Activated T-cell treated with anti-CD3 and anti-CD28 coated beads, Interleukin-2, amount 50 U/mL, for 4 hours (primary cell): ENCODE results near the gene ITPA. TPM values are rescaled to one million over a fixed set of nuclear protein-coding genes. Genes with fewer than 3 reads are reported as not detected.

Source experiments
- ATAC-seq, 2 donors: fragments of 200-7000 bp; cut with Tn5 transposase; one replicate each; pipeline ENCODE4 v1.10.0; 2021
- DNase-seq: peaks from one replicate; pipeline ENCODE4 v3.0.0-alpha.2; 2020
- H3K27me3 Mint-ChIP-seq: one replicate; pipeline ENCODE4 v1.8.0; 2021; ENCODE audit warnings: low read depth, mixed read lengths
- H3K36me3 Mint-ChIP-seq: one replicate; pipeline ENCODE4 v1.8.0; 2022; ENCODE audit warnings: mixed read lengths; ENCODE audit not compliant: insufficient read depth
- H3K4me1 Mint-ChIP-seq: one replicate; pipeline ENCODE4 v1.8.0; 2021; ENCODE audit warnings: low read depth, mixed read lengths
- H3K4me3 Mint-ChIP-seq: one replicate; pipeline ENCODE4 v1.8.0; 2021; ENCODE audit warnings: mild to moderate bottlenecking, moderate library complexity, mixed read lengths
- H3K9me3 Mint-ChIP-seq: one replicate; pipeline ENCODE4 v1.8.0; 2021; ENCODE audit warnings: mixed read lengths
- total RNA-seq, 3 donors: library from RNA; stranded (reverse); gene quantifications; one replicate each; pipeline ENCODE4 v1.2.1, GENCODE V29; 2021

ITPA gene
- total RNA-seq, 3 donors from 2014 or later = 106 to 138 (median 130) TPM

DNA sequence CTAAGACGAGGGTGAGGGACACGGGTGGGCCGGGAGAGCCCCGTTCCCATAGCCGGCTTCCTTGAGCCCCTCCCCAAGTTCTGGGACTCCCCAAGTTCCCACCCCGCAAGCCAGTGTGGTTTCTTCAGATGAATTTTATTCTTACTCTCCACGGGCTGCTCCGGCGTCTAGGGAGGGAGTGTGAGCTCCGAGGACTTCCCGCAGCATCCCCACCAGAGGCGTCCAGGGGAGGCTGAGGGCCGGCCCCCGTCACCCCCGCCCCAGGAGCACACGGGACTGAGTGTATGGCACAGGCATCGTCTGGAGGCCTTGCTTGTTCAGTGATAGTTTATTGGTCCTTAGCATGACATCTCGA is 39.7 kb downstream of the ITPA start:
- DNase-seq = no peak
- no peaks in the 10 kb centered on the region for H3K9me3 Mint-ChIP-seq
- peaks cover 33% of the 10 kb centered on the region for H3K27me3 Mint-ChIP-seq
- ATAC-seq = peak; percentile 27 to 29
- no peaks in the 10 kb centered on the region for H3K36me3 Mint-ChIP-seq
- peaks cover 2% of the 10 kb centered on the region for H3K4me1 Mint-ChIP-seq
- peak overlapping the region; percentile 38 for H3K4me3 Mint-ChIP-seq

DNA sequence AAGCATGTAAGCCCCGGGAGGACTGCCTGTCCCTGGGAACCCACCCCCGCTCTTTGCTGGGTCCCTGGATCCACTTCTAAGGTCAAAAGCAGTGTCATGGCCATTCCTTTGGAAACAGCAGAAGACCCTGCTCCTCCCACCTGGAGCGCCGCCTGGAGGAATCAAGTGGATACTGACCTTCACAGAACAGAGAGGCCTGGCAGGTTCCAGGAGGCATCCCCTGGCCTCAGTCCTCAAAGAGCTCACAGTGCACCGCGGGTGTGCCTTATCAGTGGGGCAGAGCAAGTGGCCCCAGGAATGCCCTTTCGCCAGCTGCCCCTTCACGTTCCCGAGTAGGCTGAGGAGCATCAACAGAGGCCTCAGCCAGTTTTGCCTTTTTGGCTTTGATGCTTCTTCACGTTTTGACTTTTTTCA is 40.8 kb downstream of the ITPA start:
- ATAC-seq (no peak), DNase-seq (no peak)
- Mint-ChIP-seq H3K9me3 (no peaks in the 10 kb centered on the region), H3K36me3 (peaks cover 4% of the 10 kb centered on the region), H3K4me3 (no peak overlapping the region), H3K4me1 (peaks cover 2% of the 10 kb centered on the region), H3K27me3 (peaks cover 31% of the 10 kb centered on the region)

DNA sequence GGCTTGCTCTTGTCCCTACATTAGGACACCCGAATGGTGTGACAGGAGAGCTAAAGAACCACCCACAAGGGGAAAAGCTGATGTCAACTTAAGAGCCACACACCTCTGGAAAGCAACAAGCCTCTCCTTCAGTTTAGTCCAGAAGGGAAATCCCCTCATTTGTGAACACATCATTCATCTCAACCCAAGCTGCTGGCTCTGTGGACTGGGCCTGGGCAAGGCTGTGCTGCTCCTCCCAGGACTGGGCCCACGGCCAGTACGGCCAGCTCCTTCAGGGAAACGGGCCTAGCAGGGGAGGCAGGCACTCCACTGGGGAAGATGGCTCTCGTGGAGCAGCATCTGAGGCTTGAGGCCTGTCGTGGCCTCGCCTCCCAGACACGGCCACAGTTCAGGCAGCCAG is 42.5 kb downstream of the ITPA start:
- DNase-seq (no peak), ATAC-seq (peak in 1 of 2 donors; percentile 25)
- H3K4me3 Mint-ChIP-seq = no peak overlapping the region
- peaks cover 2% of the 10 kb centered on the region for H3K4me1 Mint-ChIP-seq
- H3K9me3 Mint-ChIP-seq = no peaks in the 10 kb centered on the region
- H3K27me3 Mint-ChIP-seq = peaks cover 25% of the 10 kb centered on the region
- H3K36me3 Mint-ChIP-seq = peaks cover 11% of the 10 kb centered on the region

DNA sequence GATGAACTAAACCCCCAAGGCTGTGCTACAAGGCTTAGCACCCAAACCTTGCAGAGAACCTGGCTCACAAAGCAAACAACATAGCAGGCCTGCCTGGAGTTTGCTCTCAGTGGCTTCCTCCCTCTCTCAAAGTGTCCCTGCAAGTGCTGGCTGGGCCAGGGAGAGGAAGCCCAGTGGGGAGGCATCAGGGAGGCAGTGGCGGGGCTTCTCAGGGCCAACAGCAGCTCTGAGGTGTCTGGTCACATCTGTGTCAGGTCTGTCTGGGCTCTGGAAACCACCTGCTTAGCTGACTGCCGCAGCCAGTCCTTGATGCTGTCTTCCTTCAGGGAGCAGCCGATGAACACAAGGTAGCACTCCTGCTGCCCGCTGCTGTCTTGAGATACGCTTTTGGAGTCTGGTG is 46.4 kb downstream of the ITPA start:
- Mint-ChIP-seq H3K27me3 (peaks cover 5% of the 10 kb centered on the region), H3K4me1 (no peaks in the 10 kb centered on the region), H3K9me3 (no peaks in the 10 kb centered on the region), H3K4me3 (no peak overlapping the region), H3K36me3 (peaks cover 22% of the 10 kb centered on the region)
- DNase-seq = no peak
- no peak for ATAC-seq

DNA sequence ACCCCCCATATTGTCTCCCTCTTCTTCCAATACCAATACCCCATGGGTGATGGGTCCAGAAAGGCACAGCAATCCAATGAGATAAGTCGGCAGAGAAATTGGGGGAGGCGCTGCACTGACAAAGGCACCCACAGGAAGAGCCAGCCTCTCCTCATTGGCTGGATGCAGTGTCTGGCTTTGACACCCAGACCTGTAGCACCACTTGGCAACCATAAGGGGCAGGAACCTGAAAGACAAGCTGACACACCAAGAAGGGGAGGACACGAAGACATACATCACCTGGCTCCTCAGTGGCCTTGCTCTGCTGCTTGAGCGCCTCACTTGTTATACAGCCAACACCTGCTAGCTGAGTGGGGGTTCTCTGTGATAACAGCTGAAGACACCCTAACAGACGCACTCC is 49.1 kb downstream of the ITPA start:
- Mint-ChIP-seq H3K4me1 (no peaks in the 10 kb centered on the region), H3K4me3 (no peak overlapping the region), H3K27me3 (no peaks in the 10 kb centered on the region), H3K9me3 (no peaks in the 10 kb centered on the region), H3K36me3 (peaks cover 30% of the 10 kb centered on the region)
- DNase-seq = no peak
- ATAC-seq = no peak

DNA sequence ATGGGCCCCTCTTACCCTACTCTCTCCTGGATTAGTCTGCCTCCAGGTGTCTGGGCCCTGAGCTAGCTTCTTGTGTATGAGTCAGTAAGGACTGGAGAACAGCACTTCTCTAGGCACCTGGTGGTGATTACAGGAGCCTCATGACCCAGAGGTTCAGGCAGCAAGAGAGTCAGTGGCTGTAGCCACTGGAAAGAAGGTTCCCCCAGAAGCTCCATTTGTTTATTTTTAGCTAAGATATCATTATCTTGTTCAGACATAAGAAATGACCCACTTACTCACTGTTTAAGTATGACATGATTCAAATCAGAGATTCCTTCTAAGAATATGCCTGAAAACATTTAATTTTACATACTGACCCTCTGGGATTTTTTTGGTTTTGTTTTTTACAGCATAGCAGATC is 53.3 kb downstream of the ITPA start:
- no peaks in the 10 kb centered on the region for H3K9me3 Mint-ChIP-seq
- no peaks in the 10 kb centered on the region for H3K4me1 Mint-ChIP-seq
- no peaks in the 10 kb centered on the region for H3K27me3 Mint-ChIP-seq
- no peak overlapping the region for H3K4me3 Mint-ChIP-seq
- H3K36me3 Mint-ChIP-seq = peaks cover 24% of the 10 kb centered on the region
- no peak for DNase-seq
- no peak for ATAC-seq

DNA sequence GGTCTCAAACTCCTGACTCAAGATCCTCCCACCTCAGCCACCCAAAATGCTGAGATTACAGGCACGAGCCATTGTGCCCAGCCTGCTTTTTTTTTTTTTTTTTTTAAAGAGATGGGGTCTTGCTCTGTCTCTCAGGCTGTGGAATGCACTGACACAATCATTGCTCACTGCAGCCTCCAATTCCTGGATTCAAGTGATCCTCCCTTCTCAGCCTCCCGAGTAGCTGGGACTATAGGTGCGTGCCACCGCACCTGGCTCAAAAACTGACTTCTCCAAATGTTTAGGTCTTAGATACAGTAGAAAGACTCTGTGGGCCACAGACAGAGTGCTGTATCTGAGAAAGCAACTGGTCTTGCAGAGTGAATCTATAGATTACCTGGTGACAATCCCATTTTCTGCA is 60.8 kb downstream of the ITPA start:
- ATAC-seq (no peak), DNase-seq (no peak)
- H3K4me3 Mint-ChIP-seq = no peak overlapping the region
- H3K9me3 Mint-ChIP-seq = no peaks in the 10 kb centered on the region
- H3K36me3 Mint-ChIP-seq = peaks cover 3% of the 10 kb centered on the region
- no peaks in the 10 kb centered on the region for H3K4me1 Mint-ChIP-seq
- no peaks in the 10 kb centered on the region for H3K27me3 Mint-ChIP-seq

DNA sequence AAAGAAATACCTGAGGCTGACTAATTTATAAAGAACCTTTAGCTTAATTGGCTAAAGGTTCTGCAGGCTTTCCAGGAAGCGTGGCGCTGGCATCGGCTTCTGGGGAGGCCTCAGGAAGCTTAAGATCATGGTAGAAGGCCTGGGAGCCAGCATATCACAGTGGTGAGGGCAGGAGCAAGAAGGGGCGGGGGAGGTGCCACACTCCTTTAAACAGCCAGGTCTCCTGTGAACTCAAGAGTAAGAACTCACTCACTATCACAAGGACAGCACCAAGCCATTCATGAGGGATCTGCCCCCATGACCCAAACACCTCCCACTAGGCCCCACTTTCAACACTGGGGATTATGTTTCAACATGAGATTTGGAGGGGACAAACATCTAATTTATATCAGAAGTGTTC is 64.1 kb downstream of the ITPA start:
- no peak for ATAC-seq
- H3K4me1 Mint-ChIP-seq = no peaks in the 10 kb centered on the region
- DNase-seq = no peak

More for the DNA sequence above, 64.1 kb downstream of the ITPA start:
- peaks cover 3% of the 10 kb centered on the region for H3K36me3 Mint-ChIP-seq
- H3K4me3 Mint-ChIP-seq = no peak overlapping the region
- no peaks in the 10 kb centered on the region for H3K27me3 Mint-ChIP-seq
- no peaks in the 10 kb centered on the region for H3K9me3 Mint-ChIP-seq

Other genes starting within 250 kb of the ITPA start
- gene GNRH2, start 165.9 kb upstream of the ITPA start, total RNA-seq = 1 to 10 TPM in 1 of 3 donors, under 1 TPM in 2; 0.46 to 3.0 (median 0.90) TPM
- gene MRPS26, start 163.4 kb upstream of the ITPA start, total RNA-seq = 100 to 1,000 TPM; 117 to 148 (median 124) TPM
- under 1 TPM in 1 of 3 donors, not detected in 2; 0.60 TPM for gene OXT, start 137.9 kb upstream of the ITPA start, total RNA-seq
- not detected for gene AVP, start 124.8 kb upstream of the ITPA start, total RNA-seq
- 10 to 100 TPM; 27.7 to 29.9 (median 28.0) TPM for gene FASTKD5, start 49.6 kb upstream of the ITPA start, total RNA-seq
- gene UBOX5, start 49.6 kb upstream of the ITPA start, total RNA-seq = 1 to 10 TPM; 4.1 to 5.7 (median 5.2) TPM
- gene LZTS3, start 35.9 kb upstream of the ITPA start, total RNA-seq = 1 to 10 TPM in 1 of 3 donors, under 1 TPM in 2; 0.46 to 1.1 (median 0.61) TPM
- gene DDRGK1, start 4.8 kb upstream of the ITPA start, total RNA-seq = 10 to 100 TPM; 65.4 to 75.8 (median 68.9) TPM
- gene SLC4A11, start 29.7 kb downstream of the ITPA start, total RNA-seq = 1 to 10 TPM; 1.3 to 3.1 (median 1.4) TPM
- gene DNAAF9, start 198.2 kb downstream of the ITPA start, total RNA-seq = 1 to 10 TPM in 1 of 3 donors, under 1 TPM in 2; 0.78 to 1.1 (median 0.79) TPM